GM13977 (cell line): ENCODE data around the gene IKZF4.
"Not testable (repeated sequence)": the region's sequence is repeated elsewhere in the genome, so short reads cannot be mapped to it uniquely, and the experiment has no call there.

Experiments
- DNase-seq: peaks from one replicate; pipeline ENCODE4 v3.0.0; 2012; ENCODE audit warnings: low spot score
- CTCF ChIP-seq: IDR thresholded peaks from 2 replicates; pipeline ENCODE4 v1.5.1; 2012; ENCODE audit warnings: mild to moderate bottlenecking, control low read depth; ENCODE audit not compliant: insufficient read depth; ENCODE audit errors: extremely low read depth, missing control alignments
- in situ Hi-C: fragments of 300-500 bp; cut with MboI; formaldehyde crosslinking; loops from one replicate; pipeline ENCODE4 v1.12.0; 2022; ENCODE audit warnings: low sequenced_read_pairs, low pct_unique_long_range_greater_than_20kb, mixed read lengths, inconsistent platforms; ENCODE audit not compliant: unreplicated experiment

IKZF4 gene

GRCh38 chr12:56001487-56002100 is 19.2 kb upstream of the IKZF4 start:
- in situ Hi-C loops = loop anchor here (5.0 kb wide), 1 partner anchor 36 kb away; no protein-coding TSS in a partner anchor
- no peak for TF ChIP-seq CTCF
- no peak for DNase-seq

GRCh38 chr12:56003376-56003775 is 17.5 kb upstream of the IKZF4 start:
- DNase-seq = not testable (repeated sequence)
- in situ Hi-C loops = loop anchor here (5.0 kb wide), 1 partner anchor 34 kb away; no protein-coding TSS in a partner anchor

- in situ Hi-C loops = loop anchor here (5.0 kb wide), 1 partner anchor 33 kb away; no protein-coding TSS in a partner anchor
- no peak for DNase-seq
- no peak for TF ChIP-seq CTCF
Measured at GRCh38 chr12:56004211-56004610, 16.6 kb upstream of the IKZF4 start.

- TF ChIP-seq CTCF = no peak
- in situ Hi-C loops = no loop called here
- DNase-seq = peak; percentile 85
Measured at GRCh38 chr12:56007564-56008559, 13.0 kb upstream of the IKZF4 start.

- no peak for DNase-seq
- in situ Hi-C loops = no loop called here
- TF ChIP-seq CTCF = no peak
Measured at GRCh38 chr12:56010111-56010570, 10.7 kb upstream of the IKZF4 start.

GRCh38 chr12:56011509-56012090 is 9.2 kb upstream of the IKZF4 start:
- DNase-seq = no peak
- in situ Hi-C loops = no loop called here
- TF ChIP-seq CTCF = no peak
